Right lobe of liver (tissue), 6 donors: ENCODE measurements around the gene ACTG2. TPM values are rescaled to one million over a fixed set of nuclear protein-coding genes. Genes with fewer than 3 reads are reported as not detected.
"Not testable (repeated sequence)": the region's sequence is repeated elsewhere in the genome, so short reads cannot be mapped to it uniquely, and the experiment has no call there.

Source experiments
- ATAC-seq, 4 donors: fragments of 200-7000 bp; cut with Tn5 transposase; one replicate each; pipeline ENCODE4 v1.9.1; 2020; ENCODE audit warnings: mild to moderate bottlenecking in 4 of 4, moderate library complexity in 4 of 4
- DNase-seq, 3 donors: peaks; one replicate each; pipeline ENCODE4 v3.0.0-alpha.2; 2020
- H3K27ac ChIP-seq, 3 donors: fragments of 200-600 bp; one replicate each; pipeline ENCODE4 v1.8.0; 2022
- H3K27me3 ChIP-seq, 2 donors: fragments of 200-600 bp; one replicate each; pipeline ENCODE4 v1.8.0; 2022
- H3K36me3 ChIP-seq, 4 donors: fragments of 200-600 bp; sonication (generic) in 1 of 4; one replicate each; pipeline versions ENCODE4 v1.5.1 to v1.8.0; 2017 to 2022; ENCODE audit warnings: control low read depth in 1 of 4
- H3K4me1 ChIP-seq, 4 donors: fragments of 200-600 bp; sonication (generic) in 1 of 4; one replicate each; pipeline versions ENCODE4 v1.5.1 to v1.8.0; 2017 to 2022; ENCODE audit warnings: control low read depth in 1 of 4
- H3K4me3 ChIP-seq, 3 donors: fragments of 200-600 bp; one replicate each; pipeline ENCODE4 v1.8.0; 2022
- H3K9me3 ChIP-seq, 4 donors: fragments of 200-600 bp; sonication (generic) in 1 of 4; one replicate each; pipeline versions ENCODE4 v1.5.1 to v1.8.0; 2017 to 2022; ENCODE audit warnings: control low read depth in 1 of 4
- POLR2A ChIP-seq: fragments of 450-650 bp; IDR thresholded peaks from one replicate; pipeline ENCODE4 v1.6.1; 2017; ENCODE audit warnings: antibody characterized with exemption, mild to moderate bottlenecking
- WGBS: methylation state at CpG from one replicate; pipeline ENCODE4 v1.1.6; 2018; ENCODE audit warnings: low coverage, low lambda C conversion rate; ENCODE audit not compliant: insufficient coverage; ENCODE audit errors: missing lambda C conversion rate; 5-methylcytosine and 5-hydroxymethylcytosine counted together
- intact Hi-C, 2 donors: fragments of 100-400 bp; cut with DNase I; formaldehyde crosslinking; loops; one replicate each; pipeline versions ENCODE4 v1.11.2 to v1.14.1; 2022
- total RNA-seq, 6 experiments: library from RNA; depleted of rRNA in 2 of 6; stranded (reverse); fragments of >200 nt in 2 of 6; fragmentation: NEBNext Ultra II Directional in 3 of 6; extraction: Animal tissue kit (Norgen Biotek cat#: 25700) in 3 of 6; gene quantifications; one replicate each; pipeline versions ENCODE4 v1.1.0 to v1.2.4, GENCODE V29; 2016 to 2023
- TF ChIP-seq, protein P1 (sequence below), 4 donors: fragments of 200-600 bp in 3 of 4; fragments of 450-650 bp in 1 of 4; IDR thresholded peaks; one replicate each; pipeline versions ENCODE4 v1.5.1 to v1.8.0; 2016 to 2022; ENCODE audit warnings: antibody characterized with exemption in 4 of 4, mild to moderate bottlenecking in 2 of 4
- donor health status: DM: no; HTN: yes; CAD: no.
- donor health status: DM: no; HTN: no; CAD: no.
- donor health status: DM: no; HTN: no; CAD: no.
- donor health status: DM: no; HTN: yes; CAD: no.
- donor health status: DM: no; HTN: yes; CAD: no.

ACTG2 gene
- total RNA-seq, 6 experiments from 2014 or later: 0.39 to 12.8 (median 1.1) TPM

DNA sequence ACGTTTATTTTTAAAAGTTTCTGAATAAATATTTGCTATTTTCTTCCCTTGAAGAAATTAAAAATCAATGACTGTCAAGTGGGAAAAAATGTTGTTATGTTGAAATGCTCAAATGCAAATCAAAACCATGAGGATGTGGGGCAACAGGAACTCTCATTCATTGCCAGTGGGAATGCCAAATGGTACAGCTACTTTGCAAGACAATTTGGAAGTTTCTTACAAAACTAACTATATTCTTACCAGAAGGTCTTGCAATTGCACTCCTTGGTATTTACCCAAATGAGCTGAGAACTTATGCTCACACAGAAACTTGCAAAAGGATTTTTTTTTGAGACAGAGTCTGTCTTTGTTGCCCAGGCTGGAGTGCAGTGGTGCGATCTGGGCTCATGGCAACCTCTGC lies 7.4 kb upstream of the ACTG2 start:
- no peaks in the 10 kb centered on the region for H3K36me3 ChIP-seq
- no peaks in the 10 kb centered on the region for H3K9me3 ChIP-seq
- H3K27me3 ChIP-seq: no peaks in the 10 kb centered on the region
- intact Hi-C loops: no loop called here
- H3K27ac ChIP-seq: no peak overlapping the region
- ATAC-seq: no peak
- no peak overlapping the region for H3K4me3 ChIP-seq
- no peaks in the 10 kb centered on the region for H3K4me1 ChIP-seq
- TF ChIP-seq POLR2A: no peak
- TF ChIP-seq, protein P1, sequence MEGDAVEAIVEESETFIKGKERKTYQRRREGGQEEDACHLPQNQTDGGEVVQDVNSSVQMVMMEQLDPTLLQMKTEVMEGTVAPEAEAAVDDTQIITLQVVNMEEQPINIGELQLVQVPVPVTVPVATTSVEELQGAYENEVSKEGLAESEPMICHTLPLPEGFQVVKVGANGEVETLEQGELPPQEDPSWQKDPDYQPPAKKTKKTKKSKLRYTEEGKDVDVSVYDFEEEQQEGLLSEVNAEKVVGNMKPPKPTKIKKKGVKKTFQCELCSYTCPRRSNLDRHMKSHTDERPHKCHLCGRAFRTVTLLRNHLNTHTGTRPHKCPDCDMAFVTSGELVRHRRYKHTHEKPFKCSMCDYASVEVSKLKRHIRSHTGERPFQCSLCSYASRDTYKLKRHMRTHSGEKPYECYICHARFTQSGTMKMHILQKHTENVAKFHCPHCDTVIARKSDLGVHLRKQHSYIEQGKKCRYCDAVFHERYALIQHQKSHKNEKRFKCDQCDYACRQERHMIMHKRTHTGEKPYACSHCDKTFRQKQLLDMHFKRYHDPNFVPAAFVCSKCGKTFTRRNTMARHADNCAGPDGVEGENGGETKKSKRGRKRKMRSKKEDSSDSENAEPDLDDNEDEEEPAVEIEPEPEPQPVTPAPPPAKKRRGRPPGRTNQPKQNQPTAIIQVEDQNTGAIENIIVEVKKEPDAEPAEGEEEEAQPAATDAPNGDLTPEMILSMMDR (IDR thresholded peaks at IDR 0.05): no peak
- DNase-seq: no peak
- WGBS: 36% methylated on average over 2 of the region's 2 CpGs

DNA sequence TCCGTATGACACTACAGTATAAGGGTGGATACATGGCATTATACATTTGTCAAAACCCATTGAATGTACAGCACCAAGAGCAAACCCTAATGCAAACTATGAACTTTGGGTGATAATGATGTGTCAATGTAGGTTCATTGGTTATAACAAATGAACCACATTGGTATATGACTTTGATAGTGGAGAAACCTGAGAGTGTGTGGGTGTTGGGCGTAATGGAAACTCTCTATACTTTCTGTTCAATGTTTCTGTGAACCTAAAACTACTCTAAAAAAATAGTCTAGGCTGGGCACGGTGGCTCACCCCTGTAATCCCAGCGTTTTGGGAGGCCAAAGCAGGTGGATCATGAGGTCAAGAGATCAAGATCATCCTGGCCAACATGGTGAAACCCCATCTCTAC lies 6.5 kb upstream of the ACTG2 start:
- no peaks in the 10 kb centered on the region for H3K4me1 ChIP-seq
- ATAC-seq: no peak
- intact Hi-C loops: no loop called here

DNA sequence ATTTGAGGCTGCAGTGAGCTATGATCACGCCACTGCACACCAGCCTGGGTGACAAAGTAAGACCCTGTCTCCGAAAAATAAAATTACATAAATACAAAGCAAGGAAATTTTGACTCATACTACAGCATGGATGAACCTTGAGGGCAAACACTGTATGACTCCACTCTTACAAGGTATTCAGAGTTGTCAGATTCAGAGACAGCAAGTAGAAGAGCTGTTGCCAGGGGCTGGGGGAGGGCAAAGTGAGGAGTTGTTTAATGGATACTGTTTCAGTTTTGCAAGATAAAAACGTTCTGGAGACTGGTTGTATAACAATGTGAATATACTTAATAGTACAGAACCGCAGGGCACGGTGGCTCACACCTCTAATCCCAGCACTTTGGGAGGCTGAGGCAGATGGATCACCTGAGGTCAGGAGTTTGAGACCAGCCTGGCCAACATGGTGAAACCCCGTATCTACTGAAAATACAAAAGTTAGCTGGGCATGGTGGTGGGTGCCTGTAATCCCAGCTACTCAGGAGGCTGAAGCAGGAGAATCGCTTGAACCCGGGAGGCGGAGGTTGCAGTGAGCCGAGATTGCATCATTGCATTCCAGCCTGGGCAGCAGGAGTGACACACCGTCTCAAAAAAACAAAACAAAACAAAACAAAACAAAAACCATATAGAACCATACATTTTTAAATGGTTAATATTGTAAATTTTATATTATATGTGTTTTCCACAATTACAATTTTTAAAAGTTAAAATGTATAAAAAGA lies 5.0 kb upstream of the ACTG2 start:
- DNase-seq, ATAC-seq, H3K27ac ChIP-seq, H3K4me1 ChIP-seq, H3K9me3 ChIP-seq, H3K36me3 ChIP-seq, H3K4me3 ChIP-seq, intact Hi-C loops, H3K27me3 ChIP-seq: not testable (repeated sequence)
- 64% methylated on average over 10 of the region's 11 CpGs for WGBS

More for the DNA sequence above, 6.5 kb upstream of the ACTG2 start:
- Histone ChIP-seq H3K27ac (no peak overlapping the region), H3K9me3 (no peaks in the 10 kb centered on the region), H3K4me3 (no peak overlapping the region), H3K27me3 (no peaks in the 10 kb centered on the region), H3K36me3 (no peaks in the 10 kb centered on the region)
- 50% methylated on average over 4 of the region's 4 CpGs for WGBS
- no peak for TF ChIP-seq POLR2A
- TF ChIP-seq, protein P1 (IDR thresholded peaks at IDR 0.05): no peak
- no peak for DNase-seq

DNA sequence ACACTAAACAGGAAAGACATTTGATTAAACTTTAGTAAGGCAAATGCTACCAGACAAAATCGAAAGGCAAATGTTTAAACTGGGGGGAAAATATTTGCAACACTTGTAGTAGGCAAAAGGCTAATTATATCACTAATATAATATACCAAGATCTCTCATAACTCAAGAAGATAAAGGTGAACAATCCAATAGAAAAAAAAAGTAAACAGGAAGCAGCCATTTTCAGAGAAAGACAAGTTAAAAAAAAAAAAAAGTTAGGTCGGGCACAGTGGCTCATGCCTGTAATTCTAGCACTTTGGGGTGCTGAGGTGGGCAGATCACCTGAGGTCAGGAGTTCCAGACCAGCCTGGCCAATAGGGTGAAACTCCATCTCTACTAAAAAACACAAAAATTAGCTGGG lies 4.4 kb upstream of the ACTG2 start:
- 45% methylated on average over 1 of the region's 2 CpGs for WGBS
- no peak for ATAC-seq
- no peaks in the 10 kb centered on the region for H3K9me3 ChIP-seq

DNA sequence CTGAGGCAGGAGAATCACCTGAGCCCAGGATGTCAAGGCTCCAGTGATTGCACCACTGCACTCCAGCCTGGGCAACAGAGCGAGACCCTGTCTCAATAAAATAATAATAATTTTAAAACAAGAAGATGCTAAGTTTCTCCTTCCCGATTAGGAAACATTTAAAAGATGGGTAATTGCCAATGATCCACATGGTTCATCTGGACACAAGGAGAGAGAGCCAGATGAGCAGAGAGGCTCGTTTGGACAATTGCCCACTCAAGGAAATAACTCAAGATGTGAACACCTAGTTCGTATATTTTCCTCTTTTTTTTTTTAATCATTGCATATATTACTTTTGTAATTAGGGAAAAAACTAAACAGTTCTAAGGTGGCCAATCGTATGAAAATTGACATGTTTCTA lies 3.6 kb upstream of the ACTG2 start:
- Histone ChIP-seq H3K36me3 (no peaks in the 10 kb centered on the region), H3K9me3 (no peaks in the 10 kb centered on the region), H3K4me1 (no peaks in the 10 kb centered on the region), H3K27me3 (no peaks in the 10 kb centered on the region), H3K4me3 (no peak overlapping the region), H3K27ac (no peak overlapping the region)
- intact Hi-C loops: no loop called here
- no peak for ATAC-seq
- no peak for DNase-seq
- 61% methylated on average over 5 of the region's 5 CpGs for WGBS
- TF ChIP-seq, protein P1 (IDR thresholded peaks at IDR 0.05): no peak
- no peak for TF ChIP-seq POLR2A

More for the DNA sequence above, 4.4 kb upstream of the ACTG2 start:
- no peak for TF ChIP-seq POLR2A
- TF ChIP-seq, protein P1 (IDR thresholded peaks at IDR 0.05): no peak
- Histone ChIP-seq H3K4me3 (no peak overlapping the region), H3K36me3 (no peaks in the 10 kb centered on the region), H3K27ac (no peak overlapping the region), H3K27me3 (no peaks in the 10 kb centered on the region), H3K4me1 (no peaks in the 10 kb centered on the region)
- intact Hi-C loops: no loop called here
- DNase-seq: no peak
